Measurements from ENCODE around the gene ANP32B. TPM values are rescaled to one million over a fixed set of nuclear protein-coding genes. Genes with fewer than 3 reads are reported as not detected.
"Not testable (repeated sequence)": the region's sequence is repeated elsewhere in the genome, so short reads cannot be mapped to it uniquely, and the experiment has no call there.

The ANP32B gene
- total RNA-seq, 1 donor from 2014 or later: 236 TPM

GRCh38 chr9:97962575-97962974 is 20.6 kb upstream of the ANP32B start:
- intact Hi-C loops (cut with micrococcal nuclease): no loop called here

- intact Hi-C loops (cut with micrococcal nuclease): no loop called here
Measured at GRCh38 chr9:97963232-97963631, 19.9 kb upstream of the ANP32B start.

GRCh38 chr9:97964901-97965300 is 18.2 kb upstream of the ANP32B start:
- intact Hi-C loops (cut with micrococcal nuclease): no loop called here

- intact Hi-C loops (cut with micrococcal nuclease): no loop called here
Measured at GRCh38 chr9:97966493-97966892, 16.6 kb upstream of the ANP32B start.

GRCh38 chr9:97969014-97969413 is 14.1 kb upstream of the ANP32B start:
- intact Hi-C loops (cut with micrococcal nuclease): no loop called here

- intact Hi-C loops (cut with micrococcal nuclease): no loop called here
Measured at GRCh38 chr9:97970165-97970564, 13.0 kb upstream of the ANP32B start.

GRCh38 chr9:97972753-97973152 is 10.4 kb upstream of the ANP32B start:
- intact Hi-C loops (cut with micrococcal nuclease): no loop called here

- intact Hi-C loops (cut with micrococcal nuclease): no loop called here
Measured at GRCh38 chr9:97975376-97975775, 7.8 kb upstream of the ANP32B start.

GRCh38 chr9:97976633-97977032 is 6.5 kb upstream of the ANP32B start:
- intact Hi-C loops (cut with micrococcal nuclease): not testable (repeated sequence)

- intact Hi-C loops (cut with micrococcal nuclease): no loop called here
Measured at GRCh38 chr9:97978371-97979130, 4.6 kb upstream of the ANP32B start.

- intact Hi-C loops (cut with micrococcal nuclease): loop anchor here (10.0 kb wide), 1 partner anchor 1245 kb away; the partner anchor contains the start of genes ALG2 and SEC61B
Measured at GRCh38 chr9:97979788-97980478, 3.2 kb upstream of the ANP32B start.

- intact Hi-C loops (cut with micrococcal nuclease): loop anchor here (10.0 kb wide), 1 partner anchor 1244 kb away; the partner anchor contains the start of genes ALG2 and SEC61B
Measured at GRCh38 chr9:97980479-97980803, 2.7 kb upstream of the ANP32B start.

- intact Hi-C loops (cut with micrococcal nuclease): loop anchor here (10.0 kb wide), 1 partner anchor 1244 kb away; the partner anchor contains the start of genes ALG2 and SEC61B
Measured at GRCh38 chr9:97980918-97981845, 2.0 kb upstream of the ANP32B start.

GRCh38 chr9:97981846-97982682 is 1.1 kb upstream of the ANP32B start:
- intact Hi-C loops (cut with micrococcal nuclease): loop anchor here (2.0 to 10.0 kb wide), 4 partner anchors 27 to 1243 kb away; partner anchors contain the start of genes ALG2, HEMGN and SEC61B

- intact Hi-C loops (cut with micrococcal nuclease): loop anchor here (1.0 to 10.0 kb wide), 13 partner anchors 29 to 1241 kb away; partner anchors contain the start of genes ALG2, HEMGN, NANS and NCBP1
Measured at GRCh38 chr9:97983589-97984187, 547 bp downstream of the ANP32B start.

GRCh38 chr9:97984188-97985057 is 1.3 kb downstream of the ANP32B start:
- intact Hi-C loops (cut with micrococcal nuclease): loop anchor here (1.0 to 10.0 kb wide), 2 partner anchors 9 to 1240 kb away; partner anchors contain the start of genes ALG2 and SEC61B

GRCh38 chr9:97985058-97985861 is 2.1 kb downstream of the ANP32B start:
- intact Hi-C loops (cut with micrococcal nuclease): loop anchor here (1.0 to 10.0 kb wide), 2 partner anchors 8 to 1240 kb away; partner anchors contain the start of genes ALG2 and SEC61B

- intact Hi-C loops (cut with micrococcal nuclease): loop anchor here (10.0 kb wide), 1 partner anchor 1237 kb away; the partner anchor contains the start of genes ALG2 and SEC61B
Measured at GRCh38 chr9:97987487-97987886, 4.3 kb downstream of the ANP32B start.
